Spleen (tissue), 11 donors: ENCODE results near the gene TMEM106C. TPM values are rescaled to one million over a fixed set of nuclear protein-coding genes. Genes with fewer than 3 reads are reported as not detected.

ENCODE experiments used
- DNase-seq: peaks from one replicate; pipeline ENCODE4 v3.0.0-alpha.2; 2020
- H3K27ac ChIP-seq, 8 donors: fragments of 200-600 bp; sonication (generic) in 7 of 8; 1 replicate in 4 of 8; 2 replicates in 4 of 8; pipeline versions ENCODE4 v1.5.0 to v1.8.0; 2016 to 2021; ENCODE audit warnings: inconsistent platforms in 4 of 8, mild to moderate bottlenecking in 4 of 8, moderate library complexity in 1 of 8
- H3K27me3 ChIP-seq, 7 donors: fragments of 200-600 bp; sonication (generic) in 6 of 7; replicated peaks in 1 of 7; 1 replicate in 4 of 7; 2 replicates in 3 of 7; pipeline versions ENCODE4 v1.5.0 to v1.8.0; 2016 to 2021; ENCODE audit warnings: inconsistent platforms in 3 of 7, mild to moderate bottlenecking in 1 of 7
- H3K36me3 ChIP-seq, 6 donors: fragments of 200-600 bp; sonication (generic) in 5 of 6; 1 replicate in 4 of 6; 2 replicates in 2 of 6; pipeline versions ENCODE4 v1.5.0 to v1.8.0; 2016 to 2021; ENCODE audit warnings: inconsistent platforms in 2 of 6
- H3K4me1 ChIP-seq, 6 donors: fragments of 200-600 bp; sonication (generic) in 5 of 6; 1 replicate in 3 of 6; 2 replicates in 3 of 6; pipeline versions ENCODE4 v1.5.0 to v1.8.0; 2016 to 2021; ENCODE audit warnings: inconsistent platforms in 3 of 6
- H3K4me3 ChIP-seq, 8 donors: fragments of 200-600 bp; sonication (generic) in 7 of 8; 1 replicate in 4 of 8; 2 replicates in 4 of 8; pipeline versions ENCODE4 v1.5.0 to v1.8.0; 2016 to 2021; ENCODE audit warnings: inconsistent platforms in 4 of 8, mild to moderate bottlenecking in 4 of 8, moderate library complexity in 2 of 8
- H3K9me3 ChIP-seq, 8 donors: fragments of 200-600 bp; sonication (generic) in 7 of 8; 1 replicate in 4 of 8; 2 replicates in 4 of 8; pipeline versions ENCODE4 v1.5.0 to v1.8.0; 2016 to 2021; ENCODE audit warnings: inconsistent platforms in 4 of 8
- CTCF ChIP-seq, 11 experiments: fragments of 200-600 bp in 7 of 11; fragments of 450-650 bp in 4 of 11; sonication (generic) in 4 of 11; IDR thresholded peaks in 8 of 11; conservative IDR thresholded peaks in 3 of 11; 1 replicate in 7 of 11; 2 replicates in 4 of 11; pipeline versions ENCODE4 v1.4.0 to v1.8.0; 2016 to 2021; ENCODE audit warnings: antibody characterized with exemption in 11 of 11, inconsistent platforms in 4 of 11, mild to moderate bottlenecking in 1 of 11
- POLR2A ChIP-seq, 3 donors: fragments of 450-650 bp; IDR thresholded peaks; one replicate each; pipeline ENCODE4 v1.5.1; 2017; ENCODE audit warnings: antibody characterized with exemption in 3 of 3, mild to moderate bottlenecking in 1 of 3
- POLR2AphosphoS5 ChIP-seq, 3 donors: sonication (generic); formaldehyde crosslinking; IDR thresholded peaks; one replicate each; pipeline ENCODE4 v1.5.1; 2017; ENCODE audit warnings: antibody characterized with exemption in 3 of 3
- whole genome bisulfite sequencing, 5 donors: extraction: QIAGEN DNeasy Blood & Tissue Kit in 3 of 5; methylation state at CpG; one replicate each; pipeline versions ENCODE4 v1.1.5 to v1.1.7; 2013 to 2018; 5-methylcytosine and 5-hydroxymethylcytosine counted together
- intact Hi-C: fragments of 100-400 bp; cut with DNase I; formaldehyde crosslinking; loops from one replicate; pipeline ENCODE4 v1.15.0; 2023; ENCODE audit warnings: low total_unique reads
- polyA plus RNA-seq, 3 donors: library from polyadenylated mRNA; stranded (reverse); fragments of 200-250 nt; gene quantifications; one replicate each; pipeline ENCODE4 v1.2.1, GENCODE V29; 2013
- total RNA-seq, 7 donors: library from RNA; depleted of rRNA in 3 of 7; stranded (reverse); fragments of >200 nt in 3 of 7; fragmentation: NEBNext Ultra II Directional in 4 of 7; extraction: Animal tissue kit (Norgen Biotek cat#: 25700) in 4 of 7; gene quantifications; one replicate each; pipeline versions ENCODE4 v1.1.0 to v1.2.1, GENCODE V29; 2016 to 2021
- donor health status: healthy with polysubstance abuse.
- donor health status: DM: no; HTN: no; CAD: no; lungs with moderate emphysema.
- donor health status: DM: no; HTN: no; CAD: no.
- donor health status: Bipolar disorder and iron deficiency.
- donor health status: healthy.
- donor health status: DM: no; HTN: no; CAD: no.
- donor health status: DM: yes; HTN: yes; CAD: no.

The TMEM106C gene
- total and polyA plus RNA-seq, 10 donors, result 30.1 to 124 (median 64.6) TPM

- H3K36me3 ChIP-seq, result no peaks in the 10 kb centered on the region
- TF ChIP-seq CTCF (IDR thresholded peaks at IDR 0.05 in 8 of 11, conservative IDR thresholded peaks at IDR 0.05 in 3 of 11), result no peak
- TF ChIP-seq POLR2AphosphoS5 (IDR thresholded peaks at IDR 0.05), result no peak
- TF ChIP-seq POLR2A (IDR thresholded peaks at IDR 0.05), result no peak
- H3K4me3 ChIP-seq, result no peak overlapping the region
- WGBS, 5 donors, result 89 to 94% (median 92%) methylated on average over 4 of the region's 4 CpGs
- H3K27me3 ChIP-seq, result peaks cover 0 to 27% (median 4%) of the 10 kb centered on the region in 7 donors
- no peak for DNase-seq
- H3K27ac ChIP-seq, result no peak overlapping the region
- H3K9me3 ChIP-seq, result no peaks in the 10 kb centered on the region
- intact Hi-C loops, result no loop called here
- peaks cover 0 to 20% (median 17%) of the 10 kb centered on the region in 6 donors for H3K4me1 ChIP-seq
Measured at GRCh38 chr12:47938594-47938993, 24.8 kb upstream of the TMEM106C start.

- H3K36me3 ChIP-seq, result no peaks in the 10 kb centered on the region
- TF ChIP-seq POLR2AphosphoS5 (IDR thresholded peaks at IDR 0.05), result no peak
- TF ChIP-seq CTCF (IDR thresholded peaks at IDR 0.05 in 8 of 11, conservative IDR thresholded peaks at IDR 0.05 in 3 of 11), result no peak
- TF ChIP-seq POLR2A (IDR thresholded peaks at IDR 0.05), result no peak
- no peak overlapping the region for H3K4me3 ChIP-seq
- 68 to 79% (median 75%) methylated on average over 6 of the region's 6 CpGs for WGBS, 5 donors
- intact Hi-C loops, result no loop called here
- no peak overlapping the region for H3K27ac ChIP-seq
- H3K4me1 ChIP-seq, result peaks cover 0 to 23% (median 17%) of the 10 kb centered on the region in 6 donors
- H3K9me3 ChIP-seq, result no peaks in the 10 kb centered on the region
- peaks cover 0 to 30% (median 4%) of the 10 kb centered on the region in 7 donors for H3K27me3 ChIP-seq
- no peak for DNase-seq
Measured at GRCh38 chr12:47939009-47939601, 24.3 kb upstream of the TMEM106C start.

GRCh38 chr12:47940773-47941474, 22.5 kb upstream of the TMEM106C start:
- 79 to 82% (median 81%) methylated on average over 10 of the region's 10 CpGs for WGBS, 5 donors
- no peak for TF ChIP-seq POLR2AphosphoS5 (IDR thresholded peaks at IDR 0.05)
- TF ChIP-seq CTCF (IDR thresholded peaks at IDR 0.05 in 8 of 11, conservative IDR thresholded peaks at IDR 0.05 in 3 of 11), result no peak
- no peak for TF ChIP-seq POLR2A (IDR thresholded peaks at IDR 0.05)

GRCh38 chr12:47941475-47941780, 22.0 kb upstream of the TMEM106C start:
- TF ChIP-seq POLR2A (IDR thresholded peaks at IDR 0.05) (no peak), POLR2AphosphoS5 (IDR thresholded peaks at IDR 0.05) (no peak), CTCF (IDR thresholded peaks at IDR 0.05 in 8 of 11, conservative IDR thresholded peaks at IDR 0.05 in 3 of 11) (no peak)
- no peak for DNase-seq
- H3K9me3 ChIP-seq, result no peaks in the 10 kb centered on the region
- H3K36me3 ChIP-seq, result no peaks in the 10 kb centered on the region
- no peak overlapping the region for H3K4me3 ChIP-seq
- no peak overlapping the region for H3K27ac ChIP-seq
- H3K27me3 ChIP-seq, result peaks cover 0 to 30% (median 4%) of the 10 kb centered on the region in 7 donors
- intact Hi-C loops, result no loop called here
- WGBS, 5 donors, result 71 to 81% (median 79%) methylated on average over 9 of the region's 9 CpGs
- H3K4me1 ChIP-seq, result peaks cover 0 to 26% (median 18%) of the 10 kb centered on the region in 6 donors

More at GRCh38 chr12:47940773-47941474, 22.5 kb upstream of the TMEM106C start:
- peaks cover 0 to 23% (median 16%) of the 10 kb centered on the region in 6 donors for H3K4me1 ChIP-seq
- no peaks in the 10 kb centered on the region for H3K9me3 ChIP-seq
- intact Hi-C loops, result no loop called here
- H3K27ac ChIP-seq, result no peak overlapping the region
- no peak overlapping the region for H3K4me3 ChIP-seq
- H3K36me3 ChIP-seq, result no peaks in the 10 kb centered on the region
- peaks cover 0 to 30% (median 4%) of the 10 kb centered on the region in 7 donors for H3K27me3 ChIP-seq
- DNase-seq, result no peak
